ENCODE data around the gene SLC6A2.
"Not testable (repeated sequence)": the region's sequence is repeated elsewhere in the genome, so short reads cannot be mapped to it uniquely, and the experiment has no call there.

The SLC6A2 gene

DNA sequence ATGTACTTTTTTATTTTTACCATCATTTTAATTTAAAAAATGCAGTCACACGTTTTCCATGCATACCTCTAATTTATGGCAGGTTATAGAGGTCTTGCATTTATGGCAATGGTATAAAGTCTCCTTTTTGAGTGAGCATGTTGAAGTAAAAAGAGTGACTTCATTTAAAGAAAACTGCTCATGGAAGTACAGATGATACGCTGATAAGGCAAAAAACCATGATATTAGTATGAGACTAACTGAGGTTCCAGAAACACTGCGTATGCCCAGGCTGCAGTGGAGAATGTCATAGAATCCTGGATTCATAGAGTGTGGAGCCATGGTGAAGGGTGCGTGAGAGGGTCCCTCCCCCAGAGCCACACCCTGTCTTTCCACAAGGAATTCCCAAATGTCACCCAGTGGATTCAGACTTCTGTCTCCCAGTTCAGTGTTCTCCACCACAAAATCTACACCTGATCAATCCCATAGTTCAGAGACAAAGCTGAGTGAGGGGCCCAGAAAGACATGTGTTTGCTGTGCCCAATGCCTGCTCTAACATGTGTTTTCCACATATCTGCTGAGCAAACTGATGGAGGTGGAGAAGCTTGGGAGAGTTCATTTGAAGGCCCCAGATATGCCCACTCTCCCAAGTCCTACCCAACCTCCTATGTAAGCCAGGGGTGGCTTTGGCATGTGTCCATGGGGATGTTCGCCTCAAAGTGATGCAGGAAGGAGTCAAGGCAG lies 69.4 kb downstream of the SLC6A2 start:
- no peak for DNase-seq

DNA sequence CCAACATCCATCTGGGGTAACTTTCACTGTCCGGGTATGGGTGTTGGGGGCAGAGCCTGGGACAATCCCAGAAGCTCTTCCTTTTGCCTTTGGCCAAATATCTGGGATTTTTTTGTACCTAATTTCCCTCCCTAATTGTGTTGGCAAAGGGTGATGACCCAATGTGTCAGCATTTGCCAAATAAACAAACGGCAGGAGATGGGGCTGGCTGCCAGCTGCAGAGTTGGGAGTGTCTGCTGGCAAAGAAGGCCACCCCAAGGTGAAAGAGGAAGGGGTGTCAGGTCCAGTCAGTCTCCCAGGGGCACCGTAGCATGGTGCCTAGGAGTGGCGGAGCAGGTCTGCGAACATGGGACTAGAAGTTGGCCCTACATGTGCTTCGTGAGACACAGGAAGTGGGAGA lies 73.0 kb downstream of the SLC6A2 start:
- no peak for DNase-seq

DNA sequence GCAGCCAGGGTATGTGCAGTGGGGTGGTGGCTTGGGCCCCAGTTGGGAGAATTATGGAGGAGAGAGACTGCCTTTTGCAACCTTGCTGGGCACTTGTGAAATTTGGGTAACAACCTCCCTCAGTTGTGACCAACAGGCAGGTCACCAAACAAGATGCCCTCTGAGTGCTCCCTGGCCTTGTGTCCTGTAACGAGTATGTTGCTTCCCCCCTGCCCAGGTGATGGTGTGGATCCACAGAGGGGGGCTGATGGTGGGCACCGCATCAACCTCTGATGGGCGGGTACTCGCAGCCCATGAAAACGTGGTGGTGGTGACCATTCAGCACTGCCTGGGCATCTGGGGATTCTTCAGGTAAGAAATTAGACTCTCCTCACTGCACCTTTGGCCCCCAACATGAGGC lies 74.3 kb downstream of the SLC6A2 start:
- DNase-seq: no peak

DNA sequence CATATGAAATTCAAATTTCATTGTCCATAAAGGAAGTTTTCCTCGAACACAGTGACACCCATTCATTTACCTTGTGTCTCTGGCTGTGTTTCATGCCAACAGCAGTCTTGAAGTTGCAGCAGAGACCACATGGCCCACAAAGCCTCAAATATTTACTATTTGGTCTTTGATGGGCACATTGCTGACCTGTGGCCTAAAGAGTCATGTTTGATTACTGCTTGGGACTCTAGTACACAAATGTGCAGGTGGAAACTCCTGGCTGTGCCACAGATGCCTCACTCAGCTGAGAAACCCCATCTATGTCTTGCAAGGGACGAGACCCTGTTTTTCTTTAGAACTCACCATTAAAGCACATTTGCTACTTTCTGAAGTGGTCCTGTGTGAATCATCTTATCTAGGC lies 76.7 kb downstream of the SLC6A2 start:
- DNase-seq: no peak

DNA sequence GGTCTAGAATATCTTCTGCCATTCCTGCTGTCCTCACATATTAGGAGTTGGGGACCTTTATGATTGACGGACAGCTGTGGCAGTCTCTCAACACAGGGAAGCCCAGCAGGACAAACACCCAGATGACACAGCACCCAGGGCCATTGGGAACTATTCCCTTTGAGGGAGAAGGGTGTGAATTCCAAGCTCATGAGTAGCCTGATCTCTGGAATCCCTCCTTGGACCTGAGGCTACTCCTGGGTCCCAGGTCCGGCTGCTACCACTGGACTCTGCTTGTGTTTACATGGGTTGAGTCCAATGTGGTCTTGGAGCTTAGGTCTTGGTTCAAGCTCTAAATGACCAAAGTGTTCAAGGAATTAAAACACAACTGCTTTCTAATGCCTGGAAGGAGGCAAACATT lies 78.9 kb downstream of the SLC6A2 start:
- DNase-seq: no peak

DNA sequence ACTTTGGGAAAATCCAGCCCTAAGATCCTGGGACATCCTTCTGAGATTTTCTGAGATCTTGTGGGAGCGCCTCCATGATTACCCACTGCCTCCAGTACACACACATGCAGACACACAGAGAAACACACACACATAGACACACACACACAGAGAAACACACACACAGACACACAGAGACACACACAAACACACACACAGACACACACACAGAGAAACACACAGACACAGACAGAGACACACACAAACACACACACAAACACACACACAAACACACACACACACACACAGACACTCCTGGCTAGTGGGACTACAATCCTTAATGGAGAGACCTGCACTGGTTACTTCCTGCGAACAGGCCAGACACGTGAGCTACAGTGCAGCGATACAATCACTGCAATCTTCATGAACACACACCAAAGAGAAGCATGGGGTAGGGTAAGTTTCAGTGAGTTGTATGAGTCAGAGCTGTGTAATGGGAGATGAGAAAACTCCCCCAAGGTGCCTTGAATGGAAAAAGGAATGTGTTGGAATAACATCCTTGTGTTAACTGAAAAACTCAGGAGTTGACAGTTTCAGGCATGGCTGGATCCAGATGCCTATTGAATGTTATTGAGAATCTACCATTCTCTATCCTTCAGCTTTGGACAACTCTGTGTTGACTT lies 79.5 kb downstream of the SLC6A2 start:
- DNase-seq: no peak

DNA sequence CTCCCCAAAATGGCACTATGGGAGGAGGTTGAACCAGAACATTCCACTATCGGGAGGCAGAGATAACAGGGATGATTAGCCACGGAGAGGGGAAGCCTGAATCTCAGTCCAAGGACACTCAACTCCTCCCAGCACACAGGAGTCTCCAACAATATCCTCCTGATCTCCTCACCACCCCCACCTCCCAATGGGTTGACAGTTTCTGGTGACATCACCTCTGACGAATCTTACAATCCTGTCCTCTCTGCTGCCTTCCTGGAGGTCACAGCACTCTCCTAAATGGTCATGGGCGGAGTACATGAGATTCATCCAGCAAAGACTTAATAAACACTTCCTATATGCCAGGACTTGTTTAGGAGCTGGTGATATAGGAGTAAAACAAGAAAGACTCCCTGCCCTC lies 80.9 kb downstream of the SLC6A2 start:
- no peak for DNase-seq

DNA sequence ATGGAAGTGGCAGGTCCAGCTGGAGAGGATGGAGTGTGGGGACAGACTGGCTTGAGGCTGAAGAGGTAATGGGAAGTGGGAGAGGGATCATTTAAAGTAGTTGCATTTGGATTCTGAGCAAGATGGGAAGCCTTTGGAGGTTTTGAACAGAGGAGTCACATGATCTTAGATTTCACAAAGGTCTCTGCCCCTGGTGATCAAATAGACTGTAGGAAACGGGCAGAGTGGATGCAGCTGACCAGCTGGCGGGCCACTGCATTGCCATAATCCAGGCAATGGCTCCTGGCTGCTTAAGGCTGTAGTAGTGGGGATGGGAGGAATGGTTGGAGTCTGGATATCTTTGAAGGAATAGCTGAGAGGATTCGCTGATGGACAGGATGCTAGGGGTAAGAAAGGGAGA lies 81.5 kb downstream of the SLC6A2 start:
- DNase-seq: no peak

DNA sequence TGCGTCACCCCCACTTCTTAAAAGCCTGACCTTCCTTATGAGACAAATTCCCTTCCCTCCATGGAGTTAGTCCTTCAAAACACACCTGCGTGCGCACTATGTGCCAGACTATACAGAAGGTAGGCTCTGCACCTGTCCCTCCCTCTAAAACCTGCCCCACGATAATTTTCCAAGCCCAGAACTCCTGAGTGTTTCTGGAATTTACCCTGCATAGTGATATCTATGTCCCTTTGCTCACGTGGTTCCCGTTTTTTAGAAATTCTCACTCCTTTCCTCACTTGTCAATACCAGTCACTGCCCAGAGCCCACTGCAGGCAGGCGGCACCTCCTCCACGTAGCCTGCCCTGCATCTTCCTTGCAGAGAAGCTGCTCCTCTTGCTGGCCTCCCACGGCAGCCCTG lies 82.2 kb downstream of the SLC6A2 start:
- DNase-seq: no peak

DNA sequence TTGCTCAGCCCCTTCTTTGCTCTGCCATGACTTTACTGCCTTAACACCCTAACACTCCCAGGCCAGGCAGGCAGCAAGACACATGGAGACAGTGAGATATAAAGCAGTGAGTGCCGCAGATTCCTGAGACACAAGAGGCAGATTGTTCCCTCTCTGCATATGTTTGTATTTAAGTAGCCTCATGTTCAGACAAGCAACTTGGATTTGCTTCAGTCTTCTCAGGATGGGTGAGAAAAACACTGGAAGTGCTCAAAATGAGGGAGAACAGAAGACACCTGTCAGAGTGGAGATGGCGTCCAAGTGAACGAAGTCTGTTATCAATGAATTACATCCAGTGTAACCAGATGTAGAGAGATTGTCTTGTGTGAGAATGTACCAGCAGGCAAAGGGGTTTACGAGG lies 90.3 kb downstream of the SLC6A2 start:
- DNase-seq: no peak

DNA sequence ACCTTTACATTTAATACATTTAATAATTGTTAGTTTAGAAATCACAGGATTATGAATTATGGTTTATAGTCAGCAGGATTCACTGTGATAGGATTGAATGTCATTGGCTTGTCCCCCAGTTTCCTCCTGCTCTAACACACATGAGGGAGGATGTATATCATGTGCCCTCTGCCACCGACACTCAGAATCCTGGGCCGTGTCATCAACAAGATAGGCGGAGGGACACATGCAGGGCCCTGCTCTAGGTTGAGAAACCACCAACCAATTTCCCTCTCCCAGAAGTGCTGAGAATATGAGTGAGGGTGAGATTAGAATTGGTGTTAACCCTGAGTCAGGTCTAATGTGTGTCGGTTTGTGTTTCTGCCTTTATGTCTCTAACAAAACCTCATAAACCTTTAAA lies 92.0 kb downstream of the SLC6A2 start:
- no peak for DNase-seq

DNA sequence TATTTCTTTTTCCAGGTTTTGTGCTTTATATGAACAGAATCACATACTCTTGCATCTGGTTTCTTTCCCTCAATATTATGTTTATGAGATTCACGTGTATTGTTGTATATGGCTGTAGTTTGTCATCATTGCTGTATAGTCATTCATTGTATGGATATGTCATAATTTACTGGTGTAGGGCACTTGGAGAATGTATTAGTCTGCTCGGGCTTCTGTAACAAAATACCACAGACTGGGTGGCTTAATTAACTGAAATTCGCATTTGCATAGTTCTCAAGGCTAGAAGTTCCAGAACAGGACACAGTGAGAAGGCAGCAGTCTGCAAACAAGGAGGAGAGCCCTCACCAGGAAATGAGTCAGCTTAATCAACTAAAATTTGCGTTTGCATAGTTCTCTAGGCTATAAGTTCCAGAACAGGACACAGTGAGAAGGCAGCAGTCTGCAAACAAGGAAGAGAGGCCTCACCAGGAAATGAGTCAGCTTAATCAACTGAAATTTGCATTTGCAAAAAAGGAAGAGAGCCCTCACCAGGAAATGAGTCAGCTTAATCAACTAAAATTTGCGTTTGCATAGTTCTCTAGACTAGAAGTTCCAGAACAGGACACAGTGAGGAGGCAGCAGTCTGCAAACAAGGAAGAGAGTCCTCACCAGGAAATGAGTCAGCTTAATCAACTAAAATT lies 96.8 kb downstream of the SLC6A2 start:
- not testable (repeated sequence) for DNase-seq

DNA sequence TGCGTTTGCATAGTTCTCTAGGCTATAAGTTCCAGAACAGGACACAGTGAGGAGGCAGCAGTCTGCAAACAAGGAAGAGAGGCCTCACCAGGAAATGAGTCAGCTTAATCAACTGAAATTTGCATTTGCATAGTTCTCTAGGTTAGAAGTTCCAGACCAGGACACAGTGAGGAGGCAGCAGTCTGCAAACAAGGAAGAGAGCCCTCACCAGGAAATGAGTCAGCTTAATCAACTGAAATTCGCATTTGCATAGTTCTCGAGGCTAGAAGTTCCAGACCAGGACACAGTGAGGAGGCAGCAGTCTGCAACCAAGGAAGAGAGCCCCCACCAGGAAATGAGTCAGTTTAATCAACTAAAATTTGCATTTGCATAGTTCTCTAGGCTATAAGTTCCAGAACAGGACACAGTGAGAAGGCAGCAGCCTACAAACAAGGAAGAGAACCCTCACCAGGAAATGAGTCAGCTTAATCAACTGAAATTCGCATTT lies 97.4 kb downstream of the SLC6A2 start:
- DNase-seq: not testable (repeated sequence)
